ENCODE measurements around the gene PRDM16.

- TF ChIP-seq EP300 (IDR thresholded peaks at IDR 0.05; ENCODE audit: low read depth) (no peak), CTCF (IDR thresholded peaks at IDR 0.05) (no peak), POLR2A (IDR thresholded peaks at IDR 0.05) (no peak)
These were observed 394.0 kb downstream of the PRDM16 start for GRCh38 chr1:3463013-3463385.
